ENCODE data around the gene FAM217B. TPM values are rescaled to one million over a fixed set of nuclear protein-coding genes. Genes with fewer than 3 reads are reported as not detected.

The FAM217B gene
- polyA plus RNA-seq, 1 of the 3 experiments (the other 2 are of a cell fraction): 3.0 TPM

GRCh38 chr20:59992526-59993084, 52.4 kb downstream of the FAM217B start:
- WGBS (ENCODE audit: low lambda C conversion rate): 30% methylated on average over 4 of the region's 4 CpGs
- Histone ChIP-seq H3K4me3 (ENCODE audit: low read depth in 2 of 2, low read length in 1 of 2) (no peak overlapping the region), H3K27me3 (ENCODE audit: insufficient read depth) (no peaks in the 10 kb centered on the region), H3K9me2 (no peaks in the 10 kb centered on the region), H4K20me1 (ENCODE audit: insufficient read depth) (no peaks in the 10 kb centered on the region), H2AFZ (ENCODE audit: low read depth) (no peak overlapping the region), H3K27ac (ENCODE audit: low read depth in 2 of 2, low read length in 1 of 2) (no peak overlapping the region), H3K4me2 (no peak overlapping the region), H3K4me1 (ENCODE audit: control insufficient read depth in 1 of 2, insufficient read depth in 2 of 2, low read depth in 1 of 2, low read length in 1 of 2) (no peaks in the 10 kb centered on the region), H3K79me2 (ENCODE audit: insufficient read depth) (no peaks in the 10 kb centered on the region), H3K36me3 (replicated peaks in 1 of 2; ENCODE audit: control insufficient read depth in 1 of 2, insufficient read depth in 2 of 2, low read length in 1 of 2) (no peaks in the 10 kb centered on the region), H3K9me3 (no peaks in the 10 kb centered on the region), H3K9ac (no peak overlapping the region), H3F3A (replicated peaks; ENCODE audit: insufficient read depth) (no peaks in the 10 kb centered on the region)
- CTCF ChIA-PET: interaction anchor here (1.4 to 1.6 kb wide), 2 partner anchors 11 to 218 kb away, joined by 3 read pairs; no protein-coding TSS in a partner anchor
- no peak for TF ChIP-seq NFIC (IDR thresholded peaks at IDR 0.05; ENCODE audit: borderline replicate concordance)
- no peak for TF ChIP-seq GABPA (IDR thresholded peaks at IDR 0.05; ENCODE audit: low read depth)
- TF ChIP-seq RAD21 (IDR thresholded peaks at IDR 0.05; ENCODE audit: low read length): no peak
- no peak for TF ChIP-seq TAF1 (IDR thresholded peaks at IDR 0.05; ENCODE audit: borderline replicate concordance, low read depth, low read length)
- POLR2A ChIA-PET: no interaction called here
- no peak for DNase-seq

- POLR2A ChIA-PET: no interaction called here
- no peaks in the 10 kb centered on the region for H3F3A ChIP-seq (replicated peaks; ENCODE audit: insufficient read depth)
- no peak overlapping the region for H3K9ac ChIP-seq
- H3K36me3 ChIP-seq (replicated peaks in 1 of 2; ENCODE audit: control insufficient read depth in 1 of 2, insufficient read depth in 2 of 2, low read length in 1 of 2): no peaks in the 10 kb centered on the region
- TF ChIP-seq SIN3A (IDR thresholded peaks at IDR 0.05; ENCODE audit: borderline replicate concordance, low read depth, low read length) (no peak), GABPA (IDR thresholded peaks at IDR 0.05; ENCODE audit: low read depth) (no peak), IRF3 (IDR thresholded peaks at IDR 0.05; ENCODE audit: low read depth, low read length) (no peak), FOSL2 (IDR thresholded peaks at IDR 0.05; ENCODE audit: borderline replicate concordance, low read depth) (no peak), FOXJ3 (CRISPR knock-in tag; IDR thresholded peaks at IDR 0.05) (no peak), RFX5 (IDR thresholded peaks at IDR 0.05; ENCODE audit: low read length) (no peak)
- no peak overlapping the region for H3K4me3 ChIP-seq (ENCODE audit: low read depth in 2 of 2, low read length in 1 of 2)
- H3K79me2 ChIP-seq (ENCODE audit: insufficient read depth): no peaks in the 10 kb centered on the region
- WGBS (ENCODE audit: low lambda C conversion rate): 65% methylated on average over 17 of the region's 18 CpGs
- H3K27me3 ChIP-seq (ENCODE audit: insufficient read depth): no peaks in the 10 kb centered on the region
- no peaks in the 10 kb centered on the region for H4K20me1 ChIP-seq (ENCODE audit: insufficient read depth)
- no peak overlapping the region for H2AFZ ChIP-seq (ENCODE audit: low read depth)
- H3K9me2 ChIP-seq: no peaks in the 10 kb centered on the region
- H3K4me2 ChIP-seq: no peak overlapping the region
- H3K27ac ChIP-seq (ENCODE audit: low read depth in 2 of 2, low read length in 1 of 2): no peak overlapping the region
- H3K9me3 ChIP-seq: no peaks in the 10 kb centered on the region
- H3K4me1 ChIP-seq (ENCODE audit: control insufficient read depth in 1 of 2, insufficient read depth in 2 of 2, low read depth in 1 of 2, low read length in 1 of 2): no peaks in the 10 kb centered on the region
- CTCF ChIA-PET: interaction anchor here (1.4 to 1.6 kb wide), 3 partner anchors 13 to 217 kb away, joined by 3 read pairs; no protein-coding TSS in a partner anchor
- DNase-seq: no peak
These were observed 53.7 kb downstream of the FAM217B start for GRCh38 chr20:59993736-59994430.

- no peaks in the 10 kb centered on the region for H4K20me1 ChIP-seq (ENCODE audit: insufficient read depth)
- 49% methylated on average over 5 of the region's 5 CpGs for WGBS (ENCODE audit: low lambda C conversion rate)
- no peaks in the 10 kb centered on the region for H3K27me3 ChIP-seq (ENCODE audit: insufficient read depth)
- CTCF ChIA-PET: interaction anchor here (1.4 kb wide), 1 partner anchor 63 kb away, joined by 3 read pairs; no protein-coding TSS in a partner anchor
- no peaks in the 10 kb centered on the region for H3K79me2 ChIP-seq (ENCODE audit: insufficient read depth)
- no peaks in the 10 kb centered on the region for H3F3A ChIP-seq (replicated peaks; ENCODE audit: insufficient read depth)
- POLR2A ChIA-PET: no interaction called here
- H3K9me3 ChIP-seq: no peaks in the 10 kb centered on the region
- no peak for DNase-seq
- no peak overlapping the region for H2AFZ ChIP-seq (ENCODE audit: low read depth)
- no peak overlapping the region for H3K4me2 ChIP-seq
- H3K36me3 ChIP-seq (replicated peaks in 1 of 2; ENCODE audit: control insufficient read depth in 1 of 2, insufficient read depth in 2 of 2, low read length in 1 of 2): no peaks in the 10 kb centered on the region
- no peak overlapping the region for H3K4me3 ChIP-seq (ENCODE audit: low read depth in 2 of 2, low read length in 1 of 2)
- no peak overlapping the region for H3K27ac ChIP-seq (ENCODE audit: low read depth in 2 of 2, low read length in 1 of 2)
- no peaks in the 10 kb centered on the region for H3K4me1 ChIP-seq (ENCODE audit: control insufficient read depth in 1 of 2, insufficient read depth in 2 of 2, low read depth in 1 of 2, low read length in 1 of 2)
- no peak overlapping the region for H3K9ac ChIP-seq
- H3K9me2 ChIP-seq: no peaks in the 10 kb centered on the region
- TF ChIP-seq GATA2 (CRISPR knock-in tag; IDR thresholded peaks at IDR 0.05): no peak
- no peak for TF ChIP-seq CTCF (IDR thresholded peaks at IDR 0.05)
- TF ChIP-seq TEAD4 (IDR thresholded peaks at IDR 0.05; ENCODE audit: borderline replicate concordance, insufficient read depth): no peak
- TF ChIP-seq MAX (IDR thresholded peaks at IDR 0.05; ENCODE audit: low read depth): no peak
- TF ChIP-seq IRF3 (IDR thresholded peaks at IDR 0.05; ENCODE audit: low read depth, low read length): no peak
- TF ChIP-seq EZH2phosphoT487 (IDR thresholded peaks at IDR 0.05; ENCODE audit: borderline replicate concordance, low read depth): no peak
- no peak for TF ChIP-seq RXRA (IDR thresholded peaks at IDR 0.05; ENCODE audit: borderline replicate concordance, low read depth)
- TF ChIP-seq MEF2A (IDR thresholded peaks at IDR 0.05; ENCODE audit: borderline replicate concordance, low read depth): no peak
- TF ChIP-seq MXI1 (IDR thresholded peaks at IDR 0.05; ENCODE audit: low read depth, low read length): no peak
These were observed 54.5 kb downstream of the FAM217B start for GRCh38 chr20:59994697-59995122.

Measured in SK-N-SH (cell line).